ENCODE measurements around the gene TMEM132C.

- TF ChIP-seq RXRA (IDR thresholded peaks at IDR 0.05; ENCODE audit: borderline replicate concordance, low read depth) (no peak), POLR2AphosphoS5 (IDR thresholded peaks at IDR 0.05; ENCODE audit: low read depth, low read length) (no peak), GABPA (IDR thresholded peaks at IDR 0.05; ENCODE audit: low read depth) (no peak), TAF1 (IDR thresholded peaks at IDR 0.05; ENCODE audit: borderline replicate concordance, low read depth, low read length) (no peak)
These were observed 246.9 kb downstream of the TMEM132C start for GRCh38 chr12:128513831-128514230.

Measured in SK-N-SH (cell line).